ENCODE data around the gene FAM241A.

FAM241A gene

DNA sequence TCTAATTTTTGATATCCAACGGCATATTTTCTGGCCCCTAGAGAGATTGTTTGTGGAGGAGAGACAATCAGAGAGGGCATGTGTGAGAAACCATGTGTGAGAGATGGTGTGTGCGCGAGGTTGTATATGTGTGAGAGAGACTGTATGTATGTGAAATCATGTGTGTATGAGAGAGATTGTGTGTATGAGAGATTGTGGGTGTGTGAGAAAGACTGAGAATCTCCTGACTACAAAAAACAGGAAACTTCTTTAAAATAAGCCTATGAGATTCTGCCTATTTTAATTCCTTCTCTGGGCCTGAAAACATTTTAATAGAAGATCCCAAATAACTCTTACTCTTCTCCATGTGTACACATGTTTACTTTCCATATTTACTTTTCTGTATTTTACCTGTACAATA is 1.5 kb upstream of the FAM241A start:
- Histone ChIP-seq H4K20me1 (ENCODE audit: low read depth, low read length) (no peaks in the 10 kb centered on the region), H3K27me3 (ENCODE audit: low read length) (no peaks in the 10 kb centered on the region), H3K36me3 (ENCODE audit: low read length) (no peaks in the 10 kb centered on the region), H2AFZ (ENCODE audit: low read depth, low read length, severe bottlenecking) (no peak overlapping the region), H3K4me2 (ENCODE audit: low read depth, low read length, poor library complexity, severe bottlenecking) (no peak overlapping the region), H3K79me2 (ENCODE audit: insufficient read depth, low read length) (no peaks in the 10 kb centered on the region), H3F3A (ENCODE audit: insufficient read depth) (no peaks in the 10 kb centered on the region), H3K27ac (ENCODE audit: low read depth, low read length) (no peak overlapping the region), H3K9ac (ENCODE audit: low read length) (no peak overlapping the region), H3K9me3 (ENCODE audit: insufficient read depth, low read length) (no peaks in the 10 kb centered on the region), H3K9me2 (replicated peaks; ENCODE audit: insufficient read depth, low read length) (no peaks in the 10 kb centered on the region), H3K4me3 (ENCODE audit: insufficient read depth, low read length, poor library complexity, severe bottlenecking) (no peak overlapping the region)
- TF ChIP-seq EZH2phosphoT487 (conservative IDR thresholded peaks at IDR 0.05; ENCODE audit: low read length): no peak
- TF ChIP-seq CTCF (IDR thresholded peaks at IDR 0.05; ENCODE audit: insufficient read depth, low read length, poor library complexity, severe bottlenecking): no peak

DNA sequence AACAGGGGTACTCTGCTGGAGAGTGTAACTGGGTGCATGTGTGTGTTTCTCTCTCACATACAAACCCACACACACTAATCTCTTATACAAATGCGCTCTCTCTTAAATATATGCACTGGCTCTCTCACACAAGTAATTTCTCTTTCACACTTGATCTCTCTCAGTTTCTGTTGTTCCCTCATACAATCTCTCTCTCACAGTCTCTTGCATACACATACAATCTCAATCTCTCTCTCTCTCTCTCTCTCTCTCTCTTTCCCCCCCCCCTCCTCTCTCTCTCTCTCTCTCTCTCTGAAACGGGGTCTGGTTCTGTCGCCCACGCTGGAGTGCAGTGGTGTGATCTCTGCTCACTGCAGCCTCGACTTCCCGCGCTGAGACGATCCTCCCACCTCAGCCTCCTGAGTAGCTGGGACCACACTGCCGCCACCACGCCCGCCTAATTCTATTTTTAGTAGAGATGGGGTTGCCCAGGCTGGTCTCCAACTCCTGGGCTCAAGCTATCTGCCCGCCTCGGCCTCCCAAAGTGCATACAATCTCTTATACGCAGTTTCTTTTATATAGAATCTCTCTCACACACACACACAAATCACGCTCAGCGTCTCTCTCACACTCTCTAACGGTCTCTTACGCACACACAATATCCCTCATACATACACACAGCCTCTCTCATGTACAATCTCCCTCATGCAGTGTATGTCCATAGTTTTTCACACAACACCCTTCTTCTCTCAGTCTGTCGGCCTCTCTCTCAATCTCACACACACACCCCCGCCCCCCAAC is 518 bp upstream of the FAM241A start:
- H3K27ac ChIP-seq (ENCODE audit: low read depth, low read length): no peak overlapping the region
- H3K27me3 ChIP-seq (ENCODE audit: low read length): no peaks in the 10 kb centered on the region
- H3K9me2 ChIP-seq (replicated peaks; ENCODE audit: insufficient read depth, low read length): no peaks in the 10 kb centered on the region
- no peaks in the 10 kb centered on the region for H3K79me2 ChIP-seq (ENCODE audit: insufficient read depth, low read length)
- H3K4me2 ChIP-seq (ENCODE audit: low read depth, low read length, poor library complexity, severe bottlenecking): peak overlapping the region; percentile 55
- TF ChIP-seq EZH2phosphoT487 (conservative IDR thresholded peaks at IDR 0.05; ENCODE audit: low read length): no peak
- no peak for TF ChIP-seq CTCF (IDR thresholded peaks at IDR 0.05; ENCODE audit: insufficient read depth, low read length, poor library complexity, severe bottlenecking)
- peak overlapping the region; percentile 29 for H3K4me3 ChIP-seq (ENCODE audit: insufficient read depth, low read length, poor library complexity, severe bottlenecking)
- H4K20me1 ChIP-seq (ENCODE audit: low read depth, low read length): no peaks in the 10 kb centered on the region
- no peaks in the 10 kb centered on the region for H3F3A ChIP-seq (ENCODE audit: insufficient read depth)
- no peak overlapping the region for H2AFZ ChIP-seq (ENCODE audit: low read depth, low read length, severe bottlenecking)
- no peaks in the 10 kb centered on the region for H3K9me3 ChIP-seq (ENCODE audit: insufficient read depth, low read length)
- no peak overlapping the region for H3K9ac ChIP-seq (ENCODE audit: low read length)
- H3K36me3 ChIP-seq (ENCODE audit: low read length): no peaks in the 10 kb centered on the region

- Histone ChIP-seq H3K4me2 (ENCODE audit: low read depth, low read length, poor library complexity, severe bottlenecking) (peak overlapping the region; percentile 79), H3K9ac (ENCODE audit: low read length) (peak overlapping the region; percentile 43), H4K20me1 (ENCODE audit: low read depth, low read length) (no peaks in the 10 kb centered on the region), H3K79me2 (ENCODE audit: insufficient read depth, low read length) (no peaks in the 10 kb centered on the region), H3K27me3 (ENCODE audit: low read length) (no peaks in the 10 kb centered on the region), H3K9me2 (replicated peaks; ENCODE audit: insufficient read depth, low read length) (no peaks in the 10 kb centered on the region), H3K4me3 (ENCODE audit: insufficient read depth, low read length, poor library complexity, severe bottlenecking) (peak overlapping the region; percentile 55), H2AFZ (ENCODE audit: low read depth, low read length, severe bottlenecking) (peak overlapping the region; percentile 88), H3K36me3 (ENCODE audit: low read length) (no peaks in the 10 kb centered on the region), H3K9me3 (ENCODE audit: insufficient read depth, low read length) (no peaks in the 10 kb centered on the region), H3F3A (ENCODE audit: insufficient read depth) (no peaks in the 10 kb centered on the region), H3K27ac (ENCODE audit: low read depth, low read length) (no peak overlapping the region)
- no peak for TF ChIP-seq CTCF (IDR thresholded peaks at IDR 0.05; ENCODE audit: insufficient read depth, low read length, poor library complexity, severe bottlenecking)
- no peak for TF ChIP-seq EZH2phosphoT487 (conservative IDR thresholded peaks at IDR 0.05; ENCODE audit: low read length)
These were observed 692 bp downstream of the FAM241A start for GRCh38 chr4:112145790-112146501.
